ENCODE measurements around the gene POLDIP3.
"Not testable (repeated sequence)": the region's sequence is repeated elsewhere in the genome, so short reads cannot be mapped to it uniquely, and the experiment has no call there.

GRCh38 chr22:42548126-42548525, 66.6 kb downstream of the POLDIP3 start:
- TF ChIP-seq POLR2AphosphoS5 (IDR thresholded peaks at IDR 0.05; ENCODE audit: low read depth, low read length); POLR2A (IDR thresholded peaks at IDR 0.05; ENCODE audit: low read depth, low read length); TAF1 (IDR thresholded peaks at IDR 0.05; ENCODE audit: borderline replicate concordance, low read depth, low read length): not testable (repeated sequence)
